Liver (tissue), 3 donors: ENCODE results near the gene TYW1.
"Not testable (repeated sequence)": the region's sequence is repeated elsewhere in the genome, so short reads cannot be mapped to it uniquely, and the experiment has no call there.

Source experiments
- FOXA2 ChIP-seq: IDR thresholded peaks from 2 replicates; pipeline ENCODE4 v1.6.1; 2016; ENCODE audit warnings: antibody characterized with exemption
- GABPA ChIP-seq, 2 donors: IDR thresholded peaks in 1 of 2; conservative IDR thresholded peaks in 1 of 2; 2 replicates each; pipeline ENCODE4 v1.6.1; 2016; ENCODE audit warnings: antibody characterized with exemption in 2 of 2, mild to moderate bottlenecking in 1 of 2, moderate library complexity in 1 of 2
- NR2F2 ChIP-seq: IDR thresholded peaks from 2 replicates; pipeline ENCODE4 v1.6.1; 2016; ENCODE audit warnings: antibody characterized with exemption
- RAD21 ChIP-seq, 2 donors: IDR thresholded peaks; 2 replicates each; pipeline ENCODE4 v1.6.1; 2016; ENCODE audit warnings: antibody characterized with exemption in 2 of 2, mild to moderate bottlenecking in 2 of 2
- RXRA ChIP-seq, 2 donors: IDR thresholded peaks; 2 replicates each; pipeline ENCODE4 v1.6.1; 2017 to 2018; ENCODE audit warnings: antibody characterized with exemption in 2 of 2, mild to moderate bottlenecking in 1 of 2
- SP1 ChIP-seq: IDR thresholded peaks from 2 replicates; pipeline ENCODE4 v1.6.1; 2018; ENCODE audit warnings: antibody characterized with exemption, mild to moderate bottlenecking
- TAF1 ChIP-seq: conservative IDR thresholded peaks from 2 replicates; pipeline ENCODE4 v1.6.1; 2016; ENCODE audit warnings: antibody characterized with exemption, mild to moderate bottlenecking
- TF ChIP-seq, protein P1 (sequence below): fragments of 150-350 bp; IDR thresholded peaks from 2 replicates; pipeline ENCODE4 v1.5.1; 2017; ENCODE audit warnings: improper control_type of control experiment, low read depth, low read length; ENCODE audit not compliant: missing input control
- TF ChIP-seq, protein P2 (sequence below): IDR thresholded peaks from 2 replicates; pipeline ENCODE4 v1.6.1; 2016; ENCODE audit warnings: antibody characterized with exemption, mild to moderate bottlenecking
- TF ChIP-seq, protein P3 (sequence below): IDR thresholded peaks from 2 replicates; pipeline ENCODE4 v1.6.1; 2016; ENCODE audit warnings: antibody characterized with exemption
- TF ChIP-seq, protein P4 (sequence below): IDR thresholded peaks from 2 replicates; pipeline ENCODE4 v1.6.1; 2016; ENCODE audit warnings: antibody characterized with exemption
- TF ChIP-seq, protein P5 (sequence below): IDR thresholded peaks from 2 replicates; pipeline ENCODE4 v1.6.1; 2016; ENCODE audit warnings: antibody characterized with exemption
- donor health status: healthy.
- donor health status: healthy.

DNA sequence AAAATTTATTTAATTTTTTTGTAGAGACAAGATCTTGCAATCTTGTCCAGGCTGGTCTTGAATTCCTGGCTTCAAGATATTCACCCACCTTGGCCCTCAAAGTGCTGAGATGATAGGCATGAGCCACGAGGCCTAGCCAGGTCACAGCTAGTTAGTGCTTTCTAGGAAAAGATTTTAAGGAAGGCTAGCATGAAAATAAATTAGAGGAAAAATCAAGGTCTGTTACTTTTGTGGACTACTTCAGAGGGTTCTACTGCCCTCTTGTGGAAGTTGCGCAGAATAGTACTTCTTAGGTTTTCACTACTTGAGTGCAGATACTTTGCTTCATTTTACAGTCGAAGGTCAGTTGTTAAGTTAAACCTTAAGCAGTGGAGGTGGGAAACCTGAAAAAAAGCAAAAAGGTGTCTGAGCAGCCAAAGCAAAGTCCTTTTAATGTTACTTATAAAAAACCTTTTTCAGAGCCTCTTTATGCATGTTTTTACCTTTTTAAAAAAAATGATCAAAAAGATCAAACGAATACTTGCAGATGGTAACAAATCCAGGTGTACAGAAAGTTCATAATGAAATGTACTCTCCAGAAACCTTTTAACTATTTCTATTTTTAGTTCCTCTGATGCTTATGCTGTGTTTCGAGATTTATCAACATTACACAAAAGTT lies 4.1 kb downstream of the TYW1 start:
- not testable (repeated sequence) for TF ChIP-seq RXRA (IDR thresholded peaks at IDR 0.05); GABPA (IDR thresholded peaks at IDR 0.05 in 1 of 2, conservative IDR thresholded peaks at IDR 0.05 in 1 of 2); SP1; FOXA2; NR2F2; TAF1
- TF ChIP-seq, protein P1, sequence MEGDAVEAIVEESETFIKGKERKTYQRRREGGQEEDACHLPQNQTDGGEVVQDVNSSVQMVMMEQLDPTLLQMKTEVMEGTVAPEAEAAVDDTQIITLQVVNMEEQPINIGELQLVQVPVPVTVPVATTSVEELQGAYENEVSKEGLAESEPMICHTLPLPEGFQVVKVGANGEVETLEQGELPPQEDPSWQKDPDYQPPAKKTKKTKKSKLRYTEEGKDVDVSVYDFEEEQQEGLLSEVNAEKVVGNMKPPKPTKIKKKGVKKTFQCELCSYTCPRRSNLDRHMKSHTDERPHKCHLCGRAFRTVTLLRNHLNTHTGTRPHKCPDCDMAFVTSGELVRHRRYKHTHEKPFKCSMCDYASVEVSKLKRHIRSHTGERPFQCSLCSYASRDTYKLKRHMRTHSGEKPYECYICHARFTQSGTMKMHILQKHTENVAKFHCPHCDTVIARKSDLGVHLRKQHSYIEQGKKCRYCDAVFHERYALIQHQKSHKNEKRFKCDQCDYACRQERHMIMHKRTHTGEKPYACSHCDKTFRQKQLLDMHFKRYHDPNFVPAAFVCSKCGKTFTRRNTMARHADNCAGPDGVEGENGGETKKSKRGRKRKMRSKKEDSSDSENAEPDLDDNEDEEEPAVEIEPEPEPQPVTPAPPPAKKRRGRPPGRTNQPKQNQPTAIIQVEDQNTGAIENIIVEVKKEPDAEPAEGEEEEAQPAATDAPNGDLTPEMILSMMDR: not testable (repeated sequence)
- peak; percentile 51 to 64 for TF ChIP-seq RAD21 (IDR thresholded peaks at IDR 0.05)
- TF ChIP-seq, protein P2, sequence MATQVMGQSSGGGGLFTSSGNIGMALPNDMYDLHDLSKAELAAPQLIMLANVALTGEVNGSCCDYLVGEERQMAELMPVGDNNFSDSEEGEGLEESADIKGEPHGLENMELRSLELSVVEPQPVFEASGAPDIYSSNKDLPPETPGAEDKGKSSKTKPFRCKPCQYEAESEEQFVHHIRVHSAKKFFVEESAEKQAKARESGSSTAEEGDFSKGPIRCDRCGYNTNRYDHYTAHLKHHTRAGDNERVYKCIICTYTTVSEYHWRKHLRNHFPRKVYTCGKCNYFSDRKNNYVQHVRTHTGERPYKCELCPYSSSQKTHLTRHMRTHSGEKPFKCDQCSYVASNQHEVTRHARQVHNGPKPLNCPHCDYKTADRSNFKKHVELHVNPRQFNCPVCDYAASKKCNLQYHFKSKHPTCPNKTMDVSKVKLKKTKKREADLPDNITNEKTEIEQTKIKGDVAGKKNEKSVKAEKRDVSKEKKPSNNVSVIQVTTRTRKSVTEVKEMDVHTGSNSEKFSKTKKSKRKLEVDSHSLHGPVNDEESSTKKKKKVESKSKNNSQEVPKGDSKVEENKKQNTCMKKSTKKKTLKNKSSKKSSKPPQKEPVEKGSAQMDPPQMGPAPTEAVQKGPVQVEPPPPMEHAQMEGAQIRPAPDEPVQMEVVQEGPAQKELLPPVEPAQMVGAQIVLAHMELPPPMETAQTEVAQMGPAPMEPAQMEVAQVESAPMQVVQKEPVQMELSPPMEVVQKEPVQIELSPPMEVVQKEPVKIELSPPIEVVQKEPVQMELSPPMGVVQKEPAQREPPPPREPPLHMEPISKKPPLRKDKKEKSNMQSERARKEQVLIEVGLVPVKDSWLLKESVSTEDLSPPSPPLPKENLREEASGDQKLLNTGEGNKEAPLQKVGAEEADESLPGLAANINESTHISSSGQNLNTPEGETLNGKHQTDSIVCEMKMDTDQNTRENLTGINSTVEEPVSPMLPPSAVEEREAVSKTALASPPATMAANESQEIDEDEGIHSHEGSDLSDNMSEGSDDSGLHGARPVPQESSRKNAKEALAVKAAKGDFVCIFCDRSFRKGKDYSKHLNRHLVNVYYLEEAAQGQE: not testable (repeated sequence)
- TF ChIP-seq, protein P3, sequence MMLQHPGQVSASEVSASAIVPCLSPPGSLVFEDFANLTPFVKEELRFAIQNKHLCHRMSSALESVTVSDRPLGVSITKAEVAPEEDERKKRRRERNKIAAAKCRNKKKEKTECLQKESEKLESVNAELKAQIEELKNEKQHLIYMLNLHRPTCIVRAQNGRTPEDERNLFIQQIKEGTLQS: not testable (repeated sequence)
- TF ChIP-seq, protein P4, sequence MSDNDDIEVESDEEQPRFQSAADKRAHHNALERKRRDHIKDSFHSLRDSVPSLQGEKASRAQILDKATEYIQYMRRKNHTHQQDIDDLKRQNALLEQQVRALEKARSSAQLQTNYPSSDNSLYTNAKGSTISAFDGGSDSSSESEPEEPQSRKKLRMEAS: not testable (repeated sequence)
- TF ChIP-seq, protein P5, sequence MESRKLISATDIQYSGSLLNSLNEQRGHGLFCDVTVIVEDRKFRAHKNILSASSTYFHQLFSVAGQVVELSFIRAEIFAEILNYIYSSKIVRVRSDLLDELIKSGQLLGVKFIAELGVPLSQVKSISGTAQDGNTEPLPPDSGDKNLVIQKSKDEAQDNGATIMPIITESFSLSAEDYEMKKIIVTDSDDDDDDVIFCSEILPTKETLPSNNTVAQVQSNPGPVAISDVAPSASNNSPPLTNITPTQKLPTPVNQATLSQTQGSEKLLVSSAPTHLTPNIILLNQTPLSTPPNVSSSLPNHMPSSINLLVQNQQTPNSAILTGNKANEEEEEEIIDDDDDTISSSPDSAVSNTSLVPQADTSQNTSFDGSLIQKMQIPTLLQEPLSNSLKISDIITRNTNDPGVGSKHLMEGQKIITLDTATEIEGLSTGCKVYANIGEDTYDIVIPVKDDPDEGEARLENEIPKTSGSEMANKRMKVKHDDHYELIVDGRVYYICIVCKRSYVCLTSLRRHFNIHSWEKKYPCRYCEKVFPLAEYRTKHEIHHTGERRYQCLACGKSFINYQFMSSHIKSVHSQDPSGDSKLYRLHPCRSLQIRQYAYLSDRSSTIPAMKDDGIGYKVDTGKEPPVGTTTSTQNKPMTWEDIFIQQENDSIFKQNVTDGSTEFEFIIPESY: not testable (repeated sequence)
